Lower leg skin (tissue), 3 donors: ENCODE results near the gene KSR2.

Source experiments
- CTCF ChIP-seq, 3 donors: fragments of 450-650 bp; IDR thresholded peaks; one replicate each; pipeline ENCODE4 v1.5.1; 2016; ENCODE audit warnings: antibody characterized with exemption in 3 of 3, mild to moderate bottlenecking in 3 of 3, moderate library complexity in 2 of 3
- POLR2A ChIP-seq, 2 donors: fragments of 450-650 bp; IDR thresholded peaks; one replicate each; pipeline ENCODE4 v1.6.1; 2016 to 2017; ENCODE audit warnings: antibody characterized with exemption in 2 of 2, mild to moderate bottlenecking in 1 of 2, moderate library complexity in 1 of 2

GRCh38 chr12:117819160-117819559 is 149.6 kb downstream of the KSR2 start:
- TF ChIP-seq CTCF (IDR thresholded peaks at IDR 0.05) (no peak), POLR2A (IDR thresholded peaks at IDR 0.05) (no peak)
